DND-41 (cell line): ENCODE measurements around the gene ARRDC1.

Experiments
- CTCF ChIP-seq: IDR thresholded peaks from 2 replicates; pipeline ENCODE4 v1.5.1; 2012; ENCODE audit warnings: borderline replicate concordance, low read length, moderate library complexity, mild to moderate bottlenecking; ENCODE audit not compliant: poor library complexity, severe bottlenecking; ENCODE audit errors: extremely low read depth
- EZH2 ChIP-seq: IDR thresholded peaks from 3 replicates; pipeline ENCODE4 v1.6.1; 2012; ENCODE audit warnings: borderline replicate concordance, low read depth, mild to moderate bottlenecking, moderate library complexity, low read length, inconsistent platforms; ENCODE audit not compliant: severe bottlenecking

- TF ChIP-seq CTCF (no peak), EZH2 (no peak)
Observed at GRCh38 chr9:137645211-137645610, 39.7 kb downstream of the ARRDC1 start.
